Naive B cell (primary cell): ENCODE data around the gene PAFAH2. TPM values are rescaled to one million over a fixed set of nuclear protein-coding genes. Genes with fewer than 3 reads are reported as not detected.
A peak's percentile ranks its signal among the peaks of the same experiment; 100 is the strongest.

Source experiments
- ATAC-seq, 2 donors: fragments of 150-1000 bp; cut with Tn5 transposase; 2 replicates each; pipeline ENCODE4 v1.10.0; 2021; ENCODE audit warnings: low read depth in 2 of 2, mild to moderate bottlenecking in 2 of 2, moderate library complexity in 2 of 2
- DNase-seq: peaks from one replicate; pipeline ENCODE4 v3.0.0; 2022
- H3K27ac Mint-ChIP-seq, 6 donors: one replicate each; pipeline ENCODE4 v1.8.0; 2020 to 2022; ENCODE audit warnings: mild to moderate bottlenecking in 6 of 6, mixed read lengths in 6 of 6, moderate library complexity in 5 of 6, inconsistent platforms in 2 of 6
- H3K27me3 Mint-ChIP-seq, 3 donors: one replicate each; pipeline ENCODE4 v1.8.0; 2021 to 2022; ENCODE audit warnings: mixed read lengths in 3 of 3, mild to moderate bottlenecking in 1 of 3
- H3K36me3 Mint-ChIP-seq, 2 donors: one replicate each; pipeline ENCODE4 v1.8.0; 2020 to 2022; ENCODE audit warnings: mixed read lengths in 2 of 2, inconsistent platforms in 1 of 2, mild to moderate bottlenecking in 1 of 2
- H3K4me1 Mint-ChIP-seq, 3 donors: one replicate each; pipeline ENCODE4 v1.8.0; 2020 to 2022; ENCODE audit warnings: mixed read lengths in 3 of 3, inconsistent platforms in 1 of 3, mild to moderate bottlenecking in 1 of 3, moderate library complexity in 1 of 3
- H3K4me3 Mint-ChIP-seq, 8 donors: one replicate each; pipeline ENCODE4 v1.8.0; 2020 to 2022; ENCODE audit warnings: mild to moderate bottlenecking in 8 of 8, mixed read lengths in 8 of 8, moderate library complexity in 8 of 8, inconsistent platforms in 2 of 8
- H3K9me3 Mint-ChIP-seq, 7 donors: one replicate each; pipeline ENCODE4 v1.8.0; 2020 to 2022; ENCODE audit warnings: mixed read lengths in 7 of 7, mild to moderate bottlenecking in 5 of 7, inconsistent platforms in 2 of 7, moderate library complexity in 1 of 7
- polyA plus RNA-seq, 6 donors: library from polyadenylated mRNA; unstranded; fragments of 300-500 nt; fragmentation: Illumina TruSeq; gene quantifications; one replicate each; pipeline ENCODE4 v1.2.3, GENCODE V29; 2021; ENCODE audit warnings: low read depth in 6 of 6

PAFAH2 gene
- polyA plus RNA-seq, 6 donors from 2014 or later = 4.0 to 9.2 (median 7.7) TPM

DNA sequence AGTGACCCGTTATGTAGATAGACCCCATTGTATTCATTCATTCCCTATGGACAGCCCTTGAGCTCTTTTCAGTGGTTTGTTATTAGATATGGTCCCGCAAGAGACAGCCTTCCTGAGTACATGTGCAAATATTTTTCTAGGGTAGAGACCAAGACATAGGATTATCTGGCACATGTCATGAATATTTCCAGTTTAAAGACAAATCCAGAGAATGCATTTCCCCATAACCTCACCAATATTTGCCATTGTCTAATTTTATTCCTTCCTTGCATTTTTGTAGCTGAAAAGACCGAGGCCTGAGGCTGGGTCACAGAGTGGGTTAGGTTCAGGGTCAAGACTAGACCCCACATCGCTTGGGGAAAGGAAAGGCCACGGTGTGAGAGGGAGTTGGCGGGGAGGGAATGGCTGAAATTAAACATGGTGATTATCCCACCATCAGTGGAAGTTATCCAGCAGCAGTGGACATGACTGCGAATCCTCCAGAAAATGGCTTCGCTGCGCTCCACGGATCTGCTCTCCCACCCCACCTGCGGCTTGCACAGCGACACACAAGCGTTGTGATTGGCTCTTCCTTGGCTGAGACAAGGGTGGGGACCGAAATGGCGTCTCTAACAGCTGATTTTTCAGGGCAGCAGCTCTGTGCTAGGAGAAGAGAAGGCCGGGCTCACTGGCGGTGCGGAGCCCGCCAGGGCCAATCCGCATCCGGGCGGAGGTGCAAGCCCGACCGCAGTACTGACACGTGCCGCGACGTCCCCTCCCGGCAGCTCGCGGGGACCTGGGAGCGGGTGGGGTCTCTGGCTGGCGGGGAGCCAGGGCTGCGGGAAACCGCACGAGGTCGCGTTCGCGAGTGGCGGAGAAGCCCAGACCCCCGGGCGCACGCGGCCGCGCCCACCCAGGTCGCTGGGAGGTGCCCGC, 75.5 kb downstream of the PAFAH2 start:
- Mint-ChIP-seq H3K9me3 (no peaks in the 10 kb centered on the region), H3K27ac (peak overlapping the region in 1 of 6 donors; percentile 28), H3K4me3 (peak overlapping the region; percentile 80 to 91 (median 82)), H3K4me1 (peaks cover 7 to 14% (median 12%) of the 10 kb centered on the region in 3 donors), H3K27me3 (peaks cover 25 to 40% (median 35%) of the 10 kb centered on the region in 3 donors), H3K36me3 (no peaks in the 10 kb centered on the region)
- peak; percentile 18 for DNase-seq
- peak; percentile 71 to 72 for ATAC-seq

DNA sequence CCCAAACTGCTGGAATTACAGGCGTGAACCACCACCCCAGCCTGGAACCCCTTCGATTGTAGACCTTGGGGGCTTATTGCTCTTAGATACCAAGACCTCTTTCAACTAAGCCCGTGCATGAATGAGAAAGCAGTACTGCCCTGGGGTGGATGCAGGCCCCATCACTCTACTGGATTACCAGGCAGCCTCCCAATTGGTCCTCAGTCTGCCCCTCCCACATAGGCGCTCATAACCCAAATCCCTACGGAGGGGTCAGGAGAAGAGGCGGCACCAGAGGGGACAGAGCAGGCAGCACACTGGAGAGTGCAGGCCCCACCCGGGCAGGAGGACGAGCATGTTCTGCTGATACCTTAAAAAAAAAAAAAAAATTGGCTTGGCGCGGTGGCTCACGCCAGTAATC, 79.2 kb downstream of the PAFAH2 start:
- peaks cover 18 to 22% (median 21%) of the 10 kb centered on the region in 3 donors for H3K27me3 Mint-ChIP-seq
- no peak for DNase-seq
- no peaks in the 10 kb centered on the region for H3K9me3 Mint-ChIP-seq
- H3K4me1 Mint-ChIP-seq = peaks cover 7 to 24% (median 12%) of the 10 kb centered on the region in 3 donors
- no peak overlapping the region for H3K4me3 Mint-ChIP-seq
- no peak overlapping the region for H3K27ac Mint-ChIP-seq
- H3K36me3 Mint-ChIP-seq = no peaks in the 10 kb centered on the region
- ATAC-seq = no peak

DNA sequence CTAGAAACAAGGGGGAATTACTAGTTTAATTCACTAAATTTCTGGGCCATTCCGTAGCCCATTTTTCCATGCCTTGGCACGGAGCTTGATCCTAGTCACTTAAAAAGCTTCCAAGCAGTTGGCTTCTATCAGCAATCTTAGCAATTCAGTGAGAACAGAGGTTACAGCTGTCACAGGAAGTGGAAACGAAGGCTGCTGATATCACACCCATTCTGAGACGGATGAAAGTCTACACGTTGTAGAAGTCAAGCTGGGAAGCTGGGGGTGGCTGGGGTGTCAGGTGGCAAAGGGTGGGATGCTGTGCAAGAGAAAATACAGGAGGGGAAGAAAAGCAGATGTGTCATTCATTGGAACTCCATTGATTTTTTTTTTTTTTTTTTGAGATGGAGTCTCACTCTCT, 79.9 kb downstream of the PAFAH2 start:
- Mint-ChIP-seq H3K36me3 (no peaks in the 10 kb centered on the region), H3K27me3 (peaks cover 12 to 16% (median 15%) of the 10 kb centered on the region in 3 donors), H3K4me3 (no peak overlapping the region), H3K27ac (no peak overlapping the region), H3K9me3 (no peaks in the 10 kb centered on the region), H3K4me1 (peaks cover 7 to 18% (median 7%) of the 10 kb centered on the region in 3 donors)
- DNase-seq = no peak
- no peak for ATAC-seq

DNA sequence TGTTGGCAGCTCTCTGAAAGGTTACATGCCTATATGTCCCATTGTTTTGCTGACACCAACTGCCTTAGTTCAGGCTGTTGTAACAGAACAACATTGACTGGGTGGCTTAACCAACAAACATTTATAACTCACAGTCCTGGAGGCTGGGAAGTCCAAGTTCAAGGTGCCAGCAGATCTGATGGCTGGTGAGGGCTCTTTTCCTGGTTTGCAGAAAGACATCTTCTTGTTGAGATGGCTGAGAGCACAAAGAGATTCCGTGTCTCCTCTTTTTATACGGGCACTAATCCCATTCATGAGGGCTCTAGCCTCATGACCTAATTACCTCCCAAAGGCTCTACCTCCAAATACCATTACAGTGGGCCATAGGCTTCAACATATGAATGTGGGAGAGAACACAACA, 81.4 kb downstream of the PAFAH2 start:
- Mint-ChIP-seq H3K36me3 (no peaks in the 10 kb centered on the region), H3K9me3 (no peaks in the 10 kb centered on the region), H3K4me1 (peaks cover 0 to 11% (median 0%) of the 10 kb centered on the region in 3 donors), H3K27ac (peak overlapping the region in 1 of 6 donors; percentile 25), H3K4me3 (no peak overlapping the region), H3K27me3 (peaks cover 4 to 5% (median 5%) of the 10 kb centered on the region in 3 donors)
- DNase-seq = no peak
- no peak for ATAC-seq

DNA sequence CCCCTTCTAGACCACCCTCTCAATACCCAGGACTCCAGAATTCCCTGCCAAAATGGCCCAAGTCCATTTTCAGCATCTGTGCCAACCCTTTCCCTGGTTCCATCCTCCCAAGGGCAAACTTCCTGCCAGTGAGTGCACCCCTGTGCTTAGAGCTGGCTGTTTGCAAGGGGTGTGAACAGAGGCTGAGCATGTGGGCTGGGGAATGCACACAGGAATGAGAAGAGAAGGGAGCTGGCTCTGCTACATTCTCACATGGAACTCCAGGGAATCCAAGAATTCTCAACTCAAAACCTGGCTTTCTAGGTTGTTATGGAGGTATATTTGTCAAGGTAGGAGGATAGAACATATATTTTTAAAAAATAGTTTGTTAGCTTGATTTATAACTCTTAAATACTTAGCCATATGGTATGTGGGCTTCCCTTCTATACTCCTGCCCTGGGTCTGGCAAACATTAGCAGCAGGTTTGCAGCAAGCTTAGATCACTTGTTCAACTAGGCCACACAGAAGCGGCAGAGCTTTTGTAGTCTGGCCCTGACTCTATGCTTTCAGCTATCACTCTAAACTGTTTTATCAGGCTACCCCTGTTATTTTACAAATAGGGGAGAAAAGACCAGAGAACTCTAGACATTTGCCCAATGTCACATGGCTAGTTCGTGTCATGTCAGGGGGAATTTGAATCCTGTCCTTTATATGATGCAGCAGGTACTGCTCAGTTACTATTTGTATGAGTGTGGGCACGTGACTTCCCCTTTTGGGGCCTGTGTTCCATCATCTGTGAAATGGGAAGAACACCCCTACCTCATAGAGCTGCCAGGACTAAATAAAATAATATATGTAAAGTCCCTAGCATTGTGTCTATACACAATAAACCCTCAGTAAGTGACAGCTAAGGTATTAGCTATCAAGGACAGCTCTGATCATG, 83.5 kb downstream of the PAFAH2 start:
- peak; percentile 79 to 84 for ATAC-seq
- no peaks in the 10 kb centered on the region for H3K9me3 Mint-ChIP-seq
- peaks cover 0 to 11% (median 0%) of the 10 kb centered on the region in 3 donors for H3K4me1 Mint-ChIP-seq
- no peak overlapping the region for H3K27ac Mint-ChIP-seq
- no peaks in the 10 kb centered on the region for H3K36me3 Mint-ChIP-seq
- DNase-seq = no peak
- H3K4me3 Mint-ChIP-seq = no peak overlapping the region
- no peaks in the 10 kb centered on the region for H3K27me3 Mint-ChIP-seq

DNA sequence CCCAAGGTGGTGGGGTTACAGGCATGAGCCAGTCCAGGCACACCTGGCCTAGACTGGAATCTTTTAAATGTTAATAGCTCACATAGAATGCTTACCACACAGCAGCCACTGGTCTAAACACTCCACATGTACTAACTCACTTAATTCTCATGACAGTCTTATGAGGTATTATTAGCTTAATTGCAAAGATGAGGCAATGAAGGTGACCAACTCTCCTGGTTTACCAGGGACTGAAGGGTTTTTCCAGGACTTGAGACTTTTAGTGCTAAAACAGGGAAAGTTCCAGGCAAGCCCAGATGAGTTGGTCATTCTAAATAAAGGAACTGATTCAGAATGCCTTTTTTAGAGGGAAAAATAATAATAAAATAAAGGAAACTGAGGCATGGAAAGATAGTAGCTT, 84.7 kb downstream of the PAFAH2 start:
- no peaks in the 10 kb centered on the region for H3K36me3 Mint-ChIP-seq
- ATAC-seq (no peak), DNase-seq (no peak)
- H3K27me3 Mint-ChIP-seq = no peaks in the 10 kb centered on the region
- H3K9me3 Mint-ChIP-seq = no peaks in the 10 kb centered on the region
- H3K4me3 Mint-ChIP-seq = no peak overlapping the region
- peaks cover 0 to 11% (median 0%) of the 10 kb centered on the region in 3 donors for H3K4me1 Mint-ChIP-seq
- H3K27ac Mint-ChIP-seq = no peak overlapping the region

DNA sequence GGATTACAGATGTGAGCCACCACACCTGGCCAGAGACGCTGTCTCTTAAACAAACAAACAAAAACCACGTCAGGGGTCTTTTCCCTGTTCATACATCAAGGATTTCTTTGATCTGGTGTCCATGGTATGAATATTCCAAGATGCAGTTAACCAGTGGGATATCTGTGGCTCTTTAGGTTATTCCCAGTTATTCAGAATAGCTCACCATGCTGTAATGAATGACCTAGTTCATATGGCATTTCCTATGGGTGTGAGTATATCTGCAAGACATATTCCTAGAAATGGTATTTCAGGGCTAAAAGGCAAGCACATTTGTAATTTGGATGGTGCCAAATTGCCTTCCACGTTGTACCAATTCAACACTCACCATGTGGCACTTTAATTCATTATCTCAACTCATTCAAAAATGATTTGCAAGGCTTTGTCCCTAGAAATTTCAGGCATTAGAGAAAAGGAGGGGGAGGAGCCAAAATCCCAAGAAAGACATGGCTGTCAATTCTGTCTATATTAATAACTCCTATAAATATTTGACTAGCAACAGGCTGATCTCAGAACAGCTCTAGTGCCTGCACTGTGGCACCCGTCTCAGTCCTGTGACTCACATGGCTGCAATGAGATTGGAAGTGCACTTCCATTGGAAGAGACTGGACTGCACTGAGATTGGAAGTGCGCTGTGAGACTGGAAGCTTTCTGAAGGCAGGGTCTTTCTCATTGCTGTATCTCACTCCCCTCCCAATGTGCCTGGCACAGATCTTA, 85.6 kb downstream of the PAFAH2 start:
- DNase-seq = no peak
- no peaks in the 10 kb centered on the region for H3K9me3 Mint-ChIP-seq
- no peak overlapping the region for H3K4me3 Mint-ChIP-seq
- H3K27me3 Mint-ChIP-seq = no peaks in the 10 kb centered on the region
- no peak overlapping the region for H3K27ac Mint-ChIP-seq
- H3K4me1 Mint-ChIP-seq = peaks cover 0 to 13% (median 2%) of the 10 kb centered on the region in 3 donors
- no peaks in the 10 kb centered on the region for H3K36me3 Mint-ChIP-seq
- no peak for ATAC-seq

DNA sequence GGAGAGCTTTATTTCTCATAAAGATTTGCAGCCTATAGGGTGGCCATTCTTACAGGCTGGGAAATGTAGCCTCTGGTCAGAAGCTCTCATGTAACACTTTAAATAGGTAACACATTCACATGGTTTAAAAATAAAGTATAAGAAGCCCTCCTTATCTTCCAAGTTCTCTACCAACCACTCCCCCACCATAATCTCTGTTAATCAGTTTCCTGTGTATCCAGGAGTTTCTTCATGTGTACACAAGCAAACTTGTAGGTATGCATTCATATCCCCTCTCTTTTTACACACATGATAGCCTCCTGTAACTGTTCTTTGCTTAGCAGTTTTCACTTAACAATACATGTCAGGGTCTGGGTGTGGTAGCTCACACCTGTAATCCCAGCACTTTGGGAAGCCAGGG, 86.7 kb downstream of the PAFAH2 start:
- no peak overlapping the region for H3K27ac Mint-ChIP-seq
- no peaks in the 10 kb centered on the region for H3K36me3 Mint-ChIP-seq
- H3K27me3 Mint-ChIP-seq = no peaks in the 10 kb centered on the region
- DNase-seq (no peak), ATAC-seq (no peak)
- H3K4me3 Mint-ChIP-seq = peak overlapping the region in 1 of 8 donors; percentile 41
- H3K4me1 Mint-ChIP-seq = peaks cover 3 to 17% (median 9%) of the 10 kb centered on the region in 3 donors
- no peaks in the 10 kb centered on the region for H3K9me3 Mint-ChIP-seq

Other genes starting within 250 kb of the PAFAH2 start
- 1 to 10 TPM; 1.2 to 3.3 (median 1.3) TPM for gene SELENON, start 197.9 kb downstream of the PAFAH2 start, polyA plus RNA-seq
- 10 to 100 TPM; 31.9 to 70.8 (median 38.7) TPM for gene MTFR1L, start 178.1 kb downstream of the PAFAH2 start, polyA plus RNA-seq
- under 1 TPM in 1 of 6 donors, not detected in 5; 0.15 TPM for gene AUNIP, start 138.6 kb downstream of the PAFAH2 start, polyA plus RNA-seq
- under 1 TPM in 4 of 6 donors, not detected in 2; 0.08 to 0.24 (median 0.12) TPM for gene PAQR7, start 122.4 kb downstream of the PAFAH2 start, polyA plus RNA-seq
- 100 to 1,000 TPM; 109 to 169 (median 137) TPM for gene STMN1, start 91.6 kb downstream of the PAFAH2 start, polyA plus RNA-seq
- not detected for gene EXTL1, start 23.7 kb upstream of the PAFAH2 start, polyA plus RNA-seq
- gene SLC30A2, start 48.1 kb upstream of the PAFAH2 start, polyA plus RNA-seq = not detected
- not detected for gene TRIM63, start 69.6 kb upstream of the PAFAH2 start, polyA plus RNA-seq
- gene PDIK1L, start 113.8 kb upstream of the PAFAH2 start, polyA plus RNA-seq = 1 to 10 TPM; 3.2 to 6.0 (median 4.9) TPM
- gene FAM110D, start 161.0 kb upstream of the PAFAH2 start, polyA plus RNA-seq = not detected
- gene C1orf232, start 170.9 kb upstream of the PAFAH2 start, polyA plus RNA-seq = not detected
- gene ZNF593, start 171.8 kb upstream of the PAFAH2 start, polyA plus RNA-seq = 10 to 100 TPM; 33.3 to 52.3 (median 36.1) TPM
- 1 to 10 TPM in 5 of 6 donors, under 1 TPM in 1; 0.96 to 3.5 (median 1.9) TPM for gene ZNF593OS, start 173.8 kb upstream of the PAFAH2 start, polyA plus RNA-seq
- gene CNKSR1, start 179.4 kb upstream of the PAFAH2 start, polyA plus RNA-seq = under 1 TPM in 3 of 6 donors, not detected in 3; 0.44 to 0.57 (median 0.49) TPM
- gene CATSPER4, start 192.5 kb upstream of the PAFAH2 start, polyA plus RNA-seq = not detected
- 1 to 10 TPM; 2.5 to 8.2 (median 4.9) TPM for gene CEP85, start 236.1 kb upstream of the PAFAH2 start, polyA plus RNA-seq